HG02870 (cell line): ENCODE measurements around the gene LYPD4.
"Not testable (repeated sequence)": the region's sequence is repeated elsewhere in the genome, so short reads cannot be mapped to it uniquely, and the experiment has no call there.

Experiments used
- ATAC-seq: cut with Tn5 transposase; IDR thresholded peaks from one replicate; pipeline ENCODE4 v1.9.1; 2021; ENCODE audit warnings: mild to moderate bottlenecking, moderate library complexity; ENCODE audit not compliant: unreplicated experiment

Gene LYPD4

GRCh38 chr19:41802770-41803169, 41.7 kb downstream of the LYPD4 start:
- ATAC-seq, result no peak

DNA sequence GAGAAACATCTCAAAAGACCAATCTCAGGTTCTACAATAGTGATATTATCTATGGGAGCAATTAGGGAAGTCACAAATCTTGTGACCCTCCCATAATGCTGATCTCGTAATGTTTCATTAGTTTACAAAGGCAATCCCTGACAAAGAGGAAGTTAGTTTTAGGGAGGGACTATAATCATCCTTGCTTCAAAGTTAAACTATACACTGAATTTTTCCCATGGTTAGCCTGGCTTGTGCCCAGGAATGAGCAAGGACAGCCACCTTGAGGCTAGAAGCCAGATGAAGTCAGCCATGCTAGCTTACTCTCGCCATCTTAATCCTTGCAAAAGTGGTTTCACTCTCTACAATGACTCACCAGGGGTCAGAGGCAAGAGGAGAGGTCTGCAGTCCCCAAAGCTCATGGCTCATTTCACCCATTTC, 42.7 kb downstream of the LYPD4 start:
- ATAC-seq, result no peak

- ATAC-seq, result no peak
Measured at GRCh38 chr19:41801031-41801430, 43.5 kb downstream of the LYPD4 start.

DNA sequence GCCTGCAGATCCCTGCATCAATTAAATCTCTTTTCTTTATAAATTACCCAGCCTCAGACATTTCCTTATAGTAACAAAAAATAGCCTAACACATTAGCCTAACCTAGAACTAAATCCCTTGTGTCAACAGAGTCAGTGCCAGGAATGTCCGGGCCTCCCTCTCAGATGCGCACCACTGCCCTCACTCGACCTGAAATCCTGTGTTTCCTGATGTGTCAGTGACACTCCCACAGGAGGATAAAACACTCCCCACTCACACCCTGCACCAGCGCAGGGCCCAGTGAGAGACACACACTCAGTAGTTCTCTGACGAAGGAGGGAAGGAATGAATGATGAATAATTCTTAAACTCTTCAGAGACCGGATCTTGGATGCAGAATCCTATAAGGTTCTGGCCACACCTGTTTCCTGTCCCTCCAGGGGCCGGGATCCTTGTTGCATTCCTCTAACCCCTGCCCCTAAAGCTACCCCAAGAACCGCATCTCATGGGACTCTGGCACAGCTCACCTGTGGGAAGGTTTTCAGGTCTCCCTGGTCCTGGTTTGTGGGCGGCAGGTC, 45.0 kb downstream of the LYPD4 start:
- no peak for ATAC-seq

DNA sequence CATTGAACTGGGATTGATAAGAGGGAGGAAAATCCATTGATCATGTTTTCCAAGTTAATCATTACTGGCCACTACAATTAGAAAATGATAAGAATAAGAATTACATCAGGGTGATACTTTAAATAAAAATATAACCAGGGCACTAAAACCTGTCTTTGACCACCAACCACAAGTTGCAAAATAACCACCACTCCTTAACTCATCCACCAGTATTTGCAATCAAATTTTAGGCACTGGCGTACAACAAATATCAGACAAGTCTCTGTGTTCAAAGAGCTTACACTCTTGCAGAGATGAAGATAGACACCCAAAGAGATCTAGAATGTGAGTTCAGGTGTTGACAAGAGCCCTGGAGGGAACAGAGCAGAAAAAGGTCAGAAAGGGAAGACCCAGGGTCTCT, 47.6 kb downstream of the LYPD4 start:
- no peak for ATAC-seq

DNA sequence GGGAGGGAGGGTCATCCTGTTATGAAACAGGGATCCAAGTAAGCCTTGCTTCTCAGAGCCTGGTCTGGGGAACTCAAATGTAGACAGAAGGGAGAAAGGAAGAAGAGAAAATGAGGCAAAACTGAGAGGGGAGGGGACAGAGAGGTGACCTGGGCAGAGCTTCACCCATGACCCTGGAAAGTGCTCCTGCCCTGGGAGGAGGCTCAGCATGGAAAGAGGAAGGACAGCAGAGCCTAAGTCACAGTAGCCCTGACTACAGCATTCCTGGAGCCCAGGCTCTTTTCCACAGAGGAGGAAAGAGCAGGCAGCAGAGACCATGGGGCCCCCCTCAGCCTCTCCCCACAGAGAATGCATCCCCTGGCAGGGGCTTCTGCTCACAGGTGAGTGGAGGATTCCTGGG, 48.1 kb downstream of the LYPD4 start, which contains the start of gene CEACAM3:
CEACAM3 (plus strand) TSS at position 226 of the 400 bp plus-strand sequence; CDS start at position 317, 91 bp downstream.
- no peak for ATAC-seq

DNA sequence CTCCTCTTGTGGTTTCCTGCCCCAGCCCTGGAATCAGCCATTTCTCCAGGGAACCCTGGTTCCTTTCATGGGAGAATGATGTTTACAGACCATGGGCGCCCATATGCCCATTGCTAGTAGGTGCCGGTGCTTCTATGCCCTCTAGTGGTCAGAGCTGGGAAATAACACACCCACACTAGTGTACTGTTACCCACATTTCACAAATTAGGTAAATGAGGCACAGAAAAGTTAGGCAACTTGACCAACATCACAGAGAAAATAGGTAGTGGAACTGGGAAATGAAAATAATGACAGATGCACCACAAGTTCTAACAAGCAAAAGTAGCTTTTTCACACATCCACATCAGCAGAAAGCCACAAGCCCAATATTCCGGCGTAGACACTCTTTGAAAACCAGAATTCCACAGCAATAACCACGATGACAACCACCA, 49.4 kb downstream of the LYPD4 start:
- peak; percentile 61 for ATAC-seq

DNA sequence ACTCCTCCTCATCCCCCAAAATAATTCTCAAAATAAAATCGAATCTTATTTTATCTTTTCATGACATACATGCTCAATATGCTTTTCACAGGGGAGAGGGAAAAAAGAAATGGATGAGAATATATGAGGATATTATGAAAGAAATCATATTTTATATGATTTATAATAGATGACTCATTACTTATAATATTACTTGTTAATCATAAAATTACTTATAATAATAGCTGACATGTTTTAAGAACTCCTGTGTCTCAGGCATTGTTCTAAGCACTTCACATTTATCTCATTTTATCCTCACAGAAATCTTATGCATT, 51.1 kb downstream of the LYPD4 start:
- no peak for ATAC-seq

GRCh38 chr19:41792513-41793413, 51.7 kb downstream of the LYPD4 start:
- ATAC-seq, result no peak

- not testable (repeated sequence) for ATAC-seq
Measured at GRCh38 chr19:41789053-41789452, 55.4 kb downstream of the LYPD4 start.

GRCh38 chr19:41788518-41788917, 56.0 kb downstream of the LYPD4 start:
- not testable (repeated sequence) for ATAC-seq
